DND-41 (cell line): ENCODE data around the gene AFF4.

Source experiments
- ATAC-seq: fragments of 200-7000 bp; cut with Tn5 transposase; 3 replicates; pipeline ENCODE4 v1.9.1; 2021; ENCODE audit warnings: low read depth; ENCODE audit not compliant: insufficient read depth
- DNase-seq: peaks from one replicate; pipeline ENCODE4 v3.0.0-alpha.2; 2020
- H2AFZ ChIP-seq: 2 replicates; pipeline ENCODE4 v1.6.0; 2012; ENCODE audit warnings: low read depth, low read length
- H3K27ac ChIP-seq: 2 replicates; pipeline ENCODE4 v1.5.1; 2012; ENCODE audit warnings: low read length, inconsistent platforms
- H3K27me3 ChIP-seq: fragments of 200-600 bp; sonication (generic); 2 replicates; pipeline ENCODE4 v1.6.0; 2012; ENCODE audit warnings: low read length, mild to moderate bottlenecking, inconsistent platforms; ENCODE audit not compliant: insufficient read depth, poor library complexity
- H3K36me3 ChIP-seq: 2 replicates; pipeline ENCODE4 v1.5.1; 2012; ENCODE audit warnings: low read length, inconsistent platforms; ENCODE audit not compliant: insufficient read depth
- H3K4me1 ChIP-seq: 2 replicates; pipeline ENCODE4 v1.5.1; 2012; ENCODE audit warnings: mild to moderate bottlenecking, low read length; ENCODE audit not compliant: insufficient read depth
- H3K4me2 ChIP-seq: 2 replicates; pipeline ENCODE4 v1.6.0; 2012; ENCODE audit warnings: mild to moderate bottlenecking, moderate library complexity, low read length, inconsistent platforms; ENCODE audit not compliant: insufficient read depth
- H3K4me3 ChIP-seq, 2 experiments: fragments of 200-600 bp in 1 of 2; shearing (Covaris generic) in 1 of 2; 2 replicates each; pipeline ENCODE4 v1.5.1; 2012 to 2016; ENCODE audit warnings: inconsistent platforms in 2 of 2, low read length in 2 of 2, mild to moderate bottlenecking in 2 of 2, low read depth in 1 of 2, moderate library complexity in 1 of 2
- H3K79me2 ChIP-seq: 2 replicates; pipeline ENCODE4 v1.6.0; 2012; ENCODE audit warnings: low read length, inconsistent platforms; ENCODE audit not compliant: insufficient read depth
- H3K9ac ChIP-seq: 2 replicates; pipeline ENCODE4 v1.6.0; 2012; ENCODE audit warnings: low read depth, mild to moderate bottlenecking, inconsistent platforms, low read length, moderate library complexity
- H3K9me3 ChIP-seq: 2 replicates; pipeline ENCODE4 v1.5.1; 2012; ENCODE audit warnings: low read length, moderate library complexity, mild to moderate bottlenecking, inconsistent platforms; ENCODE audit not compliant: insufficient read depth, severe bottlenecking
- H4K20me1 ChIP-seq: 2 replicates; pipeline ENCODE4 v1.6.0; 2012; ENCODE audit warnings: low read length; ENCODE audit not compliant: insufficient read depth
- CTCF ChIP-seq: IDR thresholded peaks from 2 replicates; pipeline ENCODE4 v1.5.1; 2012; ENCODE audit warnings: borderline replicate concordance, low read length, moderate library complexity, mild to moderate bottlenecking; ENCODE audit not compliant: poor library complexity, severe bottlenecking; ENCODE audit errors: extremely low read depth
- EZH2 ChIP-seq: IDR thresholded peaks from 3 replicates; pipeline ENCODE4 v1.6.1; 2012; ENCODE audit warnings: borderline replicate concordance, low read depth, mild to moderate bottlenecking, moderate library complexity, low read length, inconsistent platforms; ENCODE audit not compliant: severe bottlenecking

Gene AFF4

DNA sequence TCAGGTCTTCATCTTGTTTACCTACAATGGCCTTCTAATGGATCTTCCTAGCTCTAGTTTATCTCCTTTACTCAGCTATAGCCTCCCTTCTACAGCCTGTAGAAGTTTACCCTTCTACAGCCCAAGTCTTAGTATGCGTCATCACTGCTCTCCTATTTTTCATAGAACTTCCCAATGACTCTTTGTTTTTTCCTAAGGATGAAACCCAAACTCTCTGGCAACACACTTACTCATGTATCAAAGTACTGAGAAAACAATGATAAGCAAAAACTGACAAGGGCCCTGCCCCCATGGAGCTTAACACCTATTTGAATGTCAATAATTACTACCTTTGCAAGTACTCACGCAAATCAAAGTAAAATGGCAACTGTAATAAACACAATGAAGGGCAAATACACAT is 56.3 kb downstream of the AFF4 start:
- Histone ChIP-seq H3K9ac (no peak overlapping the region), H3K4me2 (no peak overlapping the region), H4K20me1 (no peaks in the 10 kb centered on the region), H3K27me3 (no peaks in the 10 kb centered on the region), H3K27ac (no peak overlapping the region), H3K36me3 (peaks cover 40% of the 10 kb centered on the region), H2AFZ (no peak overlapping the region), H3K4me3 (no peak overlapping the region), H3K9me3 (no peaks in the 10 kb centered on the region), H3K4me1 (no peaks in the 10 kb centered on the region), H3K79me2 (0 out of 2 replicates have a peak, but pooled peaks cover 6% of the 10 kb centered on the region)
- ATAC-seq (no peak), DNase-seq (no peak)
- TF ChIP-seq CTCF, result no peak
- TF ChIP-seq EZH2, result no peak

DNA sequence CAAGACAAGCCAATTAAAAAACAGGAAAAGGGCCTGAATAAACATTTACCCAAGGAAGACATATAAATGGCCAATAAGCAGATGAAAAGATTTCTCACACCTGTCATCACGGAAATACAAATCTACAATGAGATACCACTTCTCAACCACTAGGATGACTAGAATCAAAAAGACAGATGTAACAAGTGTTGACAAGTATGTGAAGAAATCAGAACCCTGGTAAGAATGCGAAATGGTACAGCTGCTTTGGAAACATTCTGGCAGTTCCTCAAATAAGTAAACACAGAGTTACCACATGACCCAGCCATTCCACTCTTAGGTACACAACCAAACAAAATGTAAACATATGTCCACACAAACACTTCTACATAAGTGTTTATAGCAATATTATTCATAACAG is 57.5 kb downstream of the AFF4 start:
- Histone ChIP-seq H3K9me3 (no peaks in the 10 kb centered on the region), H3K27ac (no peak overlapping the region), H3K79me2 (0 out of 2 replicates have a peak, but pooled peaks cover 6% of the 10 kb centered on the region), H3K4me1 (no peaks in the 10 kb centered on the region), H3K27me3 (no peaks in the 10 kb centered on the region), H3K9ac (no peak overlapping the region), H3K4me2 (no peak overlapping the region), H3K4me3 (no peak overlapping the region), H3K36me3 (peaks cover 47% of the 10 kb centered on the region), H4K20me1 (no peaks in the 10 kb centered on the region), H2AFZ (no peak overlapping the region)
- DNase-seq (no peak), ATAC-seq (no peak; the same call in 2 of the 3 replicates)
- TF ChIP-seq CTCF (no peak), EZH2 (no peak)

DNA sequence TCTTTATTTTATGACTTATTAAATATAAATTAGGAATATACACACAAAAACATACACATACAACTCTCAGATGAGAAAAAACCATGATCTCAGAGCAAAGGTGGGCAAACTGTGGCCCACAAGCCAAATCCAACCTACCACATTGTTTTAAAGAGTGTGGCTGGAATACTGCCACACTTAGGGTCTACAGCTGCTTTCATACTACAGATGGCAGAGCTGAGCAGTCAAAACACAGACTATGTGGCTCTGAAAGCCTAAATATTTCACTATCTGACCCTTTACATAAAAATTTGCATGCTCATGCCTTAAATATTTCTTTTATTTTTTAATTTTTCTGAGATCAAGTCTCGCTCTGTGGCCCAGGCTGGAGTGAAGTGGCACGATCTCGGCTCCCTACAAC is 61.7 kb downstream of the AFF4 start:
- Histone ChIP-seq H3K27me3 (no peaks in the 10 kb centered on the region), H3K4me1 (no peaks in the 10 kb centered on the region), H3K9me3 (no peaks in the 10 kb centered on the region), H3K36me3 (peaks cover 67% of the 10 kb centered on the region), H3K9ac (no peak overlapping the region), H4K20me1 (no peaks in the 10 kb centered on the region), H3K4me3 (no peak overlapping the region), H3K4me2 (no peak overlapping the region), H2AFZ (no peak overlapping the region), H3K79me2 (0 out of 2 replicates have a peak, but pooled peaks cover 6% of the 10 kb centered on the region), H3K27ac (no peak overlapping the region)
- ATAC-seq (no peak), DNase-seq (no peak)
- TF ChIP-seq EZH2 (no peak), CTCF (no peak)

GRCh38 chr5:132901036-132901435 is 62.4 kb downstream of the AFF4 start:
- Histone ChIP-seq H3K27me3 (no peaks in the 10 kb centered on the region), H3K36me3 (peaks cover 74% of the 10 kb centered on the region), H2AFZ (no peak overlapping the region), H3K4me1 (no peaks in the 10 kb centered on the region), H3K79me2 (0 out of 2 replicates have a peak, but pooled peaks cover 2% of the 10 kb centered on the region), H4K20me1 (no peaks in the 10 kb centered on the region), H3K4me2 (no peak overlapping the region), H3K27ac (no peak overlapping the region), H3K9ac (no peak overlapping the region), H3K4me3 (no peak overlapping the region), H3K9me3 (no peaks in the 10 kb centered on the region)
- ATAC-seq (no peak), DNase-seq (no peak)
- TF ChIP-seq CTCF (no peak), EZH2 (no peak)
